Ascending aorta (tissue), 2 donors: ENCODE data around the gene KDM1B. TPM values are rescaled to one million over a fixed set of nuclear protein-coding genes. Genes with fewer than 3 reads are reported as not detected.
"Not testable (repeated sequence)": the region's sequence is repeated elsewhere in the genome, so short reads cannot be mapped to it uniquely, and the experiment has no call there.

Experiments
- DNase-seq, 2 donors: peaks; one replicate each; pipeline ENCODE4 v3.0.0-alpha.2; 2019; ENCODE audit warnings: low spot score in 2 of 2
- H3K27ac ChIP-seq, 2 donors: fragments of 200-600 bp; sonication (generic); one replicate each; pipeline ENCODE4 v1.5.1; 2016 to 2017; ENCODE audit warnings: mild to moderate bottlenecking in 1 of 2
- H3K27me3 ChIP-seq: fragments of 200-600 bp; sonication (generic); one replicate; pipeline ENCODE4 v1.5.1; 2017
- H3K36me3 ChIP-seq, 2 donors: fragments of 200-600 bp; sonication (generic); one replicate each; pipeline ENCODE4 v1.5.1; 2016
- H3K4me1 ChIP-seq, 2 donors: fragments of 200-600 bp; sonication (generic); one replicate each; pipeline ENCODE4 v1.5.1; 2016 to 2017; ENCODE audit warnings: mild to moderate bottlenecking in 1 of 2
- H3K4me3 ChIP-seq, 2 donors: fragments of 200-600 bp; sonication (generic); one replicate each; pipeline ENCODE4 v1.5.1; 2016 to 2017; ENCODE audit warnings: mild to moderate bottlenecking in 1 of 2
- H3K9me3 ChIP-seq, 2 donors: fragments of 200-600 bp; sonication (generic); one replicate each; pipeline ENCODE4 v1.5.1; 2016
- CTCF ChIP-seq, 3 experiments: fragments of 200-600 bp in 2 of 3; fragments of 450-650 bp in 1 of 3; sonication (generic) in 2 of 3; IDR thresholded peaks; one replicate each; pipeline ENCODE4 v1.5.1; 2016 to 2019; ENCODE audit warnings: antibody characterized with exemption in 3 of 3, mild to moderate bottlenecking in 1 of 3, moderate library complexity in 1 of 3
- intact Hi-C: fragments of 100-400 bp; cut with DNase I; formaldehyde crosslinking; loops from one replicate; pipeline ENCODE4 v1.15.1; 2023
- total RNA-seq: library from RNA; depleted of rRNA; stranded (reverse); fragments of >200 nt; gene quantifications from one replicate; pipeline ENCODE4 v1.1.0, GENCODE V29; 2016

Gene KDM1B
- total RNA-seq, 1 donor from 2014 or later: 4.9 TPM

GRCh38 chr6:18221288-18221615 lies 66.0 kb downstream of the KDM1B start:
- intact Hi-C loops: no loop called here
- no peak overlapping the region for H3K27ac ChIP-seq
- no peaks in the 10 kb centered on the region for H3K9me3 ChIP-seq
- no peaks in the 10 kb centered on the region for H3K27me3 ChIP-seq
- H3K4me3 ChIP-seq: no peak overlapping the region
- peaks cover 5 to 47% of the 10 kb centered on the region in 2 donors for H3K36me3 ChIP-seq
- no peaks in the 10 kb centered on the region for H3K4me1 ChIP-seq
- DNase-seq: no peak
- no peak for TF ChIP-seq CTCF (IDR thresholded peaks at IDR 0.05)

DNA sequence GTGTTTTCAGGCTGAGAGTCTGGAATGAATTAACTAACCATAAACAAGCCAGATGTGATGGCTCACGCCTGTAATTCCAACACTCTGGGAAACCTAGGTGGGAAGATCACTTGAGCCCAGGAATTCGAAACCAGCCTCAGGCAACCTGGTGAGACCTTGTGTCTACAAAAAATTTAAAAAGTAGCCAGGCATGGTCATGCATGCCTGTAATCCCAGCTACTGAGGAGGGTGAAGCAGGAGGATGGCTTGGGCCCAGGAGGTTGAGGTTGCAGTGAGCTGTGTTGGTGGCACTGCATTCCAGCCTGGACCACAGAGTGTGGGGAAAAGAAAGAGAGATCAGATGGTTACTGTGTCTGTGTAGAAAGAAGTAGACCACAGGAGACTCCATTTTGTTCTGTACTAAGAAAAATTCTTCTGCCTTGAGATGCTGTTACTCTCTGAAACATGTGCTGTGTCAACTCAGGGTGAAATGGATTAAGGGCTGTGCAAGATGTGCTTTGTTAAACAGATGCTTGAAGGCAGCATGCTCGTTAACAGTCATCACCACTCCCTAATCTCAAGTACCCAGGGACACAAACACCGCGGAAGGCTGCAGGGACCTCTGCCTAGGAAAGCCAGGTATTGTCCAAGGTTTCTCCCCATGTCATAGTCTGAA lies 71.4 kb downstream of the KDM1B start:
- H3K27me3 ChIP-seq, H3K27ac ChIP-seq, H3K4me3 ChIP-seq, DNase-seq, intact Hi-C loops, H3K4me1 ChIP-seq: not testable (repeated sequence)
- peaks cover 27 to 66% of the 10 kb centered on the region in 2 donors for H3K36me3 ChIP-seq
- H3K9me3 ChIP-seq: peaks cover 2 to 12% of the 10 kb centered on the region in 2 donors

DNA sequence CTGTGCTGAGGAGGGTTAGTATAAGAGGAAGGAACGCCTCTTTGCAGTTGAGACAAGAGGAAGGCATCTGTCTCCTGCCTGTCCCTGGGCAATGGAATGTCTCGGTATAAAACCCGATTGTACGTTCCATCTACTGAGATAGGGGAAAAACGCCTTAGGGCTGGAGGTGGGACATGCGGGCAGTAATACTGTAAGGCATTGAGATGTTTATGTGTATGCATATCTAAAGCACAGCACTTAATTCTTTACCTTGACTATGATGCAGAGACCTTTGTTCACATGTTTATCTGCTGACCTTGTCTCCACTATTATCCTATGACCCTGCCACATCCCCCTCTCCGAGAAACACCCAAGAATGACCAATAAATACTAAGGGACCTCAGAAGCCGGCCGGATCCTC lies 71.9 kb downstream of the KDM1B start:
- Histone ChIP-seq H3K9me3 (peaks cover 5 to 17% of the 10 kb centered on the region in 2 donors), H3K36me3 (peaks cover 27 to 69% of the 10 kb centered on the region in 2 donors)
- DNase-seq, H3K27ac ChIP-seq, intact Hi-C loops, H3K27me3 ChIP-seq, H3K4me1 ChIP-seq, H3K4me3 ChIP-seq: not testable (repeated sequence)

DNA sequence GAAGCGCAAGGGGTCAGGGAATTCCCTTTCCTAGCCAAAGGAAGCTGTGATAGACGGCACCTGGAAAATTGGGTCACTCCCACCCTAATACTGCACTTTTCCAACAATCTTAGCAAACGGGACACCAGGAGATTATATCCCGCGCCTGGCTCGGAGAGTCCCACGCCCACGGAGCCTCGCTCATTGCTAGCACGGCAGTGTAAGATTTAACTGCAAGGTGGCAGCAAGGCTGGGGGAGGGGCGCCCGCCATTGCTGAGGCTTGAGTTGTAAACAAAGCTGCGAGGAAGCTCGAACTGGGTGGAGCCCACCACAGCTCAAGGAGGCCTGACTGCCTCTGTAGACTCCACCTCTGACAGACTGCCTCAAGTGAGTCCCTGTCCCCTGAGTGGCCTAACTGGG lies 73.4 kb downstream of the KDM1B start:
- H3K27me3 ChIP-seq, H3K4me1 ChIP-seq, DNase-seq, H3K4me3 ChIP-seq, intact Hi-C loops, H3K27ac ChIP-seq: not testable (repeated sequence)
- Histone ChIP-seq H3K36me3 (peaks cover 23 to 58% of the 10 kb centered on the region in 2 donors), H3K9me3 (peaks cover 5 to 25% of the 10 kb centered on the region in 2 donors)

GRCh38 chr6:18231856-18232255 lies 76.6 kb downstream of the KDM1B start:
- intact Hi-C loops, H3K27ac ChIP-seq, H3K27me3 ChIP-seq, DNase-seq, H3K4me3 ChIP-seq, H3K4me1 ChIP-seq: not testable (repeated sequence)
- Histone ChIP-seq H3K36me3 (peaks cover 41 to 69% of the 10 kb centered on the region in 2 donors), H3K9me3 (peaks cover 5 to 25% of the 10 kb centered on the region in 2 donors)

GRCh38 chr6:18233770-18234169 lies 78.5 kb downstream of the KDM1B start:
- peaks cover 32 to 69% of the 10 kb centered on the region in 2 donors for H3K36me3 ChIP-seq

DNA sequence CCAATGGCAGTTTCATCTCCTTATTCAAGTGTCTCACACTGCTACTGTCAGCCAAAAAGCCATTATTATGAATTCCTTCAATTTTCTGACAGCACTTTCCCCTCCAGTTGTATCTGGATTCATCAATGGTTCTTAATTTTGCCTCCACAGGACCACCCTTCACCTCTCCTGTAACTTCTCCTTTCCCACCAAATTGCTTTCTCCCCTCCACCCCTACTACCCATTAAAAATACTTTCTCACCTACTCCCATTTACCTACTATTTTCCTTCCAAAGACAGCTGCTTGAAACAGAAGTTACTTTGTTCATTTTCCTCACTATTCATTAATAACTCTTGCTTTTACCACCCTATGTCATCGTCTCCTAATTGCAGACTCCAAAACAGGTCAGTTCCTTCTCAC lies 79.3 kb downstream of the KDM1B start:
- Histone ChIP-seq H3K4me3 (no peak overlapping the region), H3K27me3 (no peaks in the 10 kb centered on the region), H3K4me1 (no peaks in the 10 kb centered on the region), H3K27ac (no peak overlapping the region), H3K36me3 (peaks cover 28 to 64% of the 10 kb centered on the region in 2 donors), H3K9me3 (peaks cover 5 to 20% of the 10 kb centered on the region in 2 donors)
- DNase-seq: no peak
- intact Hi-C loops: no loop called here
- TF ChIP-seq CTCF (IDR thresholded peaks at IDR 0.05): no peak

More at GRCh38 chr6:18233770-18234169, 78.5 kb downstream of the KDM1B start:
- intact Hi-C loops, DNase-seq, H3K27me3 ChIP-seq, H3K4me3 ChIP-seq, H3K27ac ChIP-seq, H3K4me1 ChIP-seq: not testable (repeated sequence)
- H3K9me3 ChIP-seq: peaks cover 5 to 20% of the 10 kb centered on the region in 2 donors

- no peaks in the 10 kb centered on the region for H3K27me3 ChIP-seq
- TF ChIP-seq CTCF (IDR thresholded peaks at IDR 0.05): no peak
Measured at GRCh38 chr6:18235524-18235923, 80.3 kb downstream of the KDM1B start.

More at GRCh38 chr6:18235524-18235923, 80.3 kb downstream of the KDM1B start:
- Histone ChIP-seq H3K9me3 (peaks cover 5 to 19% of the 10 kb centered on the region in 2 donors), H3K4me3 (no peak overlapping the region), H3K4me1 (no peaks in the 10 kb centered on the region), H3K36me3 (peaks cover 26 to 60% of the 10 kb centered on the region in 2 donors), H3K27ac (no peak overlapping the region)
- intact Hi-C loops: no loop called here
- no peak for DNase-seq
